CD1c-positive myeloid dendritic cell (primary cell): Measurements from ENCODE around the gene APEH.
A peak's percentile ranks its signal among the peaks of the same experiment; 100 is the strongest.

Experiments used
- DNase-seq: peaks from one replicate; pipeline ENCODE4 v3.0.0-alpha.2; 2016; ENCODE audit errors: extremely low spot score

Gene APEH

GRCh38 chr3:49712631-49713317 is 38.6 kb downstream of the APEH start:
- peak; percentile 14 for DNase-seq

GRCh38 chr3:49713336-49714105 is 39.4 kb downstream of the APEH start:
- no peak for DNase-seq

- DNase-seq, result no peak
Observed at GRCh38 chr3:49714728-49715550, 40.8 kb downstream of the APEH start.

GRCh38 chr3:49715611-49716121 is 41.5 kb downstream of the APEH start:
- DNase-seq, result no peak

- no peak for DNase-seq
Observed at GRCh38 chr3:49716169-49716568, 42.0 kb downstream of the APEH start.

GRCh38 chr3:49716691-49717210 is 42.6 kb downstream of the APEH start:
- DNase-seq, result no peak

- DNase-seq, result no peak
Observed at GRCh38 chr3:49717211-49717958, 43.2 kb downstream of the APEH start.

GRCh38 chr3:49717959-49718857 is 44.1 kb downstream of the APEH start:
- no peak for DNase-seq

- no peak for DNase-seq
Observed at GRCh38 chr3:49718858-49719213, 44.7 kb downstream of the APEH start.

- peak; percentile 97 for DNase-seq
Observed at GRCh38 chr3:49719214-49719884, 45.2 kb downstream of the APEH start, which contains the start of gene AMIGO3. TSS of gene AMIGO3 (minus strand) at chr3:49719684. CDS start at chr3:49719465, 219 bp downstream.

GRCh38 chr3:49720855-49721595 is 46.9 kb downstream of the APEH start:
- no peak for DNase-seq

GRCh38 chr3:49721596-49721895 is 47.4 kb downstream of the APEH start:
- no peak for DNase-seq

- DNase-seq, result no peak
Observed at GRCh38 chr3:49721896-49722781, 48.0 kb downstream of the APEH start.

- DNase-seq, result no peak
Observed at GRCh38 chr3:49722896-49723295, 48.7 kb downstream of the APEH start.

GRCh38 chr3:49723296-49723627 is 49.1 kb downstream of the APEH start:
- DNase-seq, result peak; percentile 43

- DNase-seq, result peak; percentile 99
Observed at GRCh38 chr3:49723628-49724551, 49.7 kb downstream of the APEH start, which contains the start of gene GMPPB. TSS of gene GMPPB (minus strand) at chr3:49723951. CDS start at chr3:49723726, 225 bp downstream.

GRCh38 chr3:49724586-49724985 is 50.4 kb downstream of the APEH start:
- peak; percentile 20 for DNase-seq
